HEK293T (cell line): ENCODE results near the gene MCRIP2.

Experiments
- CTCF ChIA-PET: fragments of 350-600 bp; formaldehyde crosslinking; extraction: SDS; loops from one replicate; lab custom pipeline; 2021; ENCODE audit warnings: antibody characterized with exemption, inconsistent platforms; lab: Yijun Ruan, JAX
- POLR2A ChIA-PET: fragments of 350-600 bp; formaldehyde crosslinking; extraction: SDS; loops from one replicate; lab custom pipeline; 2020; ENCODE audit warnings: antibody characterized with exemption, inconsistent platforms; lab: Yijun Ruan, JAX
- DNase-seq: peaks from one replicate; pipeline ENCODE4 v3.0.0; 2012; ENCODE audit warnings: mixed read lengths; ENCODE audit errors: extremely low spot score
- ARNT ChIP-seq: fragments of 450-650 bp; IDR thresholded peaks from 2 replicates; pipeline ENCODE4 v1.6.1; 2017; ENCODE audit warnings: mild to moderate bottlenecking
- BHLHE40 ChIP-seq: fragments of 450-650 bp; IDR thresholded peaks from 2 replicates; pipeline ENCODE4 v1.6.1; 2016; ENCODE audit warnings: mild to moderate bottlenecking, moderate library complexity, borderline replicate concordance
- CTBP1 ChIP-seq: fragments of 450-650 bp; IDR thresholded peaks from 2 replicates; pipeline ENCODE4 v1.6.1; 2016; ENCODE audit warnings: borderline replicate concordance
- ELF4 ChIP-seq: fragments of 450-650 bp; IDR thresholded peaks from 2 replicates; pipeline ENCODE4 v1.6.1; 2017; ENCODE audit warnings: antibody characterized with exemption
- FOXA1 ChIP-seq: fragments of 450-650 bp; IDR thresholded peaks from 2 replicates; pipeline ENCODE4 v1.6.1; 2016; ENCODE audit warnings: mild to moderate bottlenecking
- FOXK2 ChIP-seq: fragments of 450-650 bp; IDR thresholded peaks from 2 replicates; pipeline ENCODE4 v1.6.1; 2016; ENCODE audit warnings: mild to moderate bottlenecking
- FOXM1 ChIP-seq: fragments of 450-650 bp; IDR thresholded peaks from 2 replicates; pipeline ENCODE4 v1.6.1; 2017; ENCODE audit warnings: mild to moderate bottlenecking, borderline replicate concordance
- HDGF ChIP-seq: fragments of 450-650 bp; IDR thresholded peaks from 2 replicates; pipeline ENCODE4 v1.6.1; 2017; ENCODE audit warnings: antibody characterized with exemption, borderline replicate concordance
- L3MBTL2 ChIP-seq: fragments of 450-650 bp; conservative IDR thresholded peaks from 2 replicates; pipeline ENCODE4 v1.6.1; 2016; ENCODE audit warnings: mild to moderate bottlenecking
- LEF1 ChIP-seq: fragments of 450-650 bp; IDR thresholded peaks from 2 replicates; pipeline ENCODE4 v1.6.1; 2017; ENCODE audit warnings: mild to moderate bottlenecking, borderline replicate concordance
- NFRKB ChIP-seq: fragments of 450-650 bp; IDR thresholded peaks from 2 replicates; pipeline ENCODE4 v1.6.1; 2016; ENCODE audit warnings: mild to moderate bottlenecking, moderate library complexity
- SP1 ChIP-seq: fragments of 450-650 bp; IDR thresholded peaks from 2 replicates; pipeline ENCODE4 v1.6.1; 2017
- SUZ12 ChIP-seq: fragments of 450-650 bp; IDR thresholded peaks from 2 replicates; pipeline ENCODE4 v1.6.1; 2016; ENCODE audit warnings: mild to moderate bottlenecking
- TARDBP ChIP-seq: fragments of 450-650 bp; IDR thresholded peaks from 2 replicates; pipeline ENCODE4 v1.6.1; 2016
- ZNF384 ChIP-seq: fragments of 450-650 bp; IDR thresholded peaks from 2 replicates; pipeline ENCODE4 v1.6.1; 2016
- TF ChIP-seq, protein P1 (sequence below): fragments of 450-650 bp; IDR thresholded peaks from 2 replicates; pipeline ENCODE4 v1.6.1; 2016

Gene MCRIP2

DNA sequence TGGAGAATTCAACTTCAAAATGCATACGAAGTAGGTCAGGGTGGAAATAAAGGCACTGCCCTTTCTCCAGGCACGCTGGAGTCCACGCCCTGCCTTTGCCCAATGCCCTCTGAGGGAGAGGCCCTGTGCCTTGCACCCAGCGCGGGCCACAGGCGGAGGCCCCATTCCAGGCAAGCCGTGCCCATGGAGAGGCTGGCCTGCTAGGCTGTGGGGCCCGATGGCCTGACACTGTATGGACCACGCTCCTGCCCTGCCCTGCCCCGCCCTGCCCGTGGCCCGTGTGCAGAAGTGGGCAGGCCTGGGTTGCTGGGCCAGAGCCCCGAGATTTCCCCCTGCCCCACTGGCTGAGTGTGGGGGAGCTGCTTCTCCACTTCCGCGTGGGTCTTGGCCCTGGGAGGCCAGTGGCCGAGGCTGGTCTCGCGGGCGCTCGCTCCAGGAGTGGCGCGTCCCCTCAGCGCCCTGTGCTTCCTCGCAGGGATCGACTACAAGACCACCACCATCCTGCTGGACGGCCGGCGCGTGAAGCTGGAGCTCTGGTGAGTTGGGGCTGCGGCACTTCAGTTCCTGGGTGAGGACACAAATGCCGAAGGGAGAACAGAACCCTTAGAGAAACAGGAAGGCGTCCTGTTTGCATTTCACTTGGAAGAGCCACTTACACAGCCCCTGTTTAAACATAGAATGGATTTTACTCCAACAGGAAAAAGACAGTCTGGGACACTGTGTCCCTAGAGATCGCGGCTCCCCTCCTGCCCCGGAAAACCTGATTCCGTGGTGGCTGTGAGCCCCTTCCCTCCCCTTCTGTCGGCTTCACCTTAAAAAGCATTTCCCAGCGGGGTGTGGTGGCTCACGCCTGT, 24.7 kb upstream of the MCRIP2 start:
- POLR2A ChIA-PET: no interaction called here
- no peak for DNase-seq
- no peak for TF ChIP-seq FOXM1
- no peak for TF ChIP-seq SP1
- TF ChIP-seq, protein P1, sequence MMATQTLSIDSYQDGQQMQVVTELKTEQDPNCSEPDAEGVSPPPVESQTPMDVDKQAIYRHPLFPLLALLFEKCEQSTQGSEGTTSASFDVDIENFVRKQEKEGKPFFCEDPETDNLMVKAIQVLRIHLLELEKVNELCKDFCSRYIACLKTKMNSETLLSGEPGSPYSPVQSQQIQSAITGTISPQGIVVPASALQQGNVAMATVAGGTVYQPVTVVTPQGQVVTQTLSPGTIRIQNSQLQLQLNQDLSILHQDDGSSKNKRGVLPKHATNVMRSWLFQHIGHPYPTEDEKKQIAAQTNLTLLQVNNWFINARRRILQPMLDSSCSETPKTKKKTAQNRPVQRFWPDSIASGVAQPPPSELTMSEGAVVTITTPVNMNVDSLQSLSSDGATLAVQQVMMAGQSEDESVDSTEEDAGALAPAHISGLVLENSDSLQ: no peak
- no peak for TF ChIP-seq CTBP1
- TF ChIP-seq ELF4: no peak
- CTCF ChIA-PET: no interaction called here

DNA sequence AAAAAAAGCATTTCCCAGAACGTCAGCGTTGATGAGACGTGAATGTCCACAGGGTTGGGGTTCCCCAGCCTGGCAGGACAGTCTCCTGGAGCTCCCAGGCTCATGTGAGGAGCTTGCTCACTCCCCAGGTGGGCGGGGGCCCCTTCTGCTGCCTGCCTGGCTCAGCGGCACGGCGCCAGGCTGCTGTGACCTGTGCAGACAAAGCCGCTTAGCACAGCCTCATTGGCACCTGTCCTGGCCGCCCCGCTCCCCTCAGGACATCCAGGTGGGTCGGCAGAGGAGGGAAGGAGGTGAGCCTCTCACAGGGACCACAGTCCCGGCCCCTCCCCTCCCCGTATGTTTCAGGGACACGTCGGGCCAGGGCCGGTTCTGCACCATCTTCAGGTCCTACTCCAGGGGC, 23.8 kb upstream of the MCRIP2 start:
- POLR2A ChIA-PET: no interaction called here
- no peak for DNase-seq

DNA sequence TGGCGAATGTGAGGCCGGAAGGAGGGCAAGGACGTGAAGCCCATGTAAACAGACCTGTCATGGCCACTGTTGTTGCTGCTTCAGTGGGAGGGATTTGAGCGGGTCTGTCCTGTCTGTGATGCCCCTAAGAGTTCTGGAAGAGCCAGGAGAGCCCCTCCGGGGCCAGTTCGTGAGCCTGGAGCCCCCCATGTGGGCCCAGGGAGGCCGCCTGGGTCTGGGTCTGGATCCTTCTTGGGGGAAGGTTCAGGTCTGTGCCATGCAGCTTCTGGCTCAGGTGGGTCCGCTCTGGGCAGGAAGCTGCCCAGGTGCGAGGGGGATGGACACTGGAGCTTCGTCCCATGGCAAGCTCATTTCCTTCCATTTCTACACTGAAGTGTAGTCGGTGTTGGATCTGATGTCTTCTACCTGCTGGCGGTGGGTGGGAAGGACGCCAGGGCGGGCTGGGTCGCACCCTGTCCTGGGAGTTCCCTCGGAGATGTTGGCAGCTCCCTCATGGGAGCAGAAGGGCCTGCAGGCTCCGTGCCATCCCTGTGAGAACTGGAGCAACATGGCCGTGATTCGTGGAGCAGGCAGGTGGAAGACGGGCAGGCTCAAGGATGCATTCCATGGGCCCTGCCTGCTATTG, 22.0 kb upstream of the MCRIP2 start:
- ChIA-PET CTCF (interaction anchor here (0.6 kb wide), 1 partner anchor 244 kb away, joined by 3 read pairs; no protein-coding TSS in a partner anchor), POLR2A (no interaction called here)
- no peak for TF ChIP-seq L3MBTL2
- no peak for TF ChIP-seq ARNT
- no peak for TF ChIP-seq CTBP1
- no peak for TF ChIP-seq LEF1
- no peak for TF ChIP-seq SUZ12
- no peak for TF ChIP-seq FOXK2
- TF ChIP-seq FOXM1: no peak
- no peak for TF ChIP-seq NFRKB
- TF ChIP-seq TARDBP: no peak
- TF ChIP-seq FOXA1: no peak
- no peak for TF ChIP-seq SP1
- no peak for TF ChIP-seq ELF4
- TF ChIP-seq, protein P1: no peak
- no peak for TF ChIP-seq HDGF
- no peak for DNase-seq

More for the DNA sequence above, 23.8 kb upstream of the MCRIP2 start:
- no peak for TF ChIP-seq FOXM1
- CTCF ChIA-PET: no interaction called here

DNA sequence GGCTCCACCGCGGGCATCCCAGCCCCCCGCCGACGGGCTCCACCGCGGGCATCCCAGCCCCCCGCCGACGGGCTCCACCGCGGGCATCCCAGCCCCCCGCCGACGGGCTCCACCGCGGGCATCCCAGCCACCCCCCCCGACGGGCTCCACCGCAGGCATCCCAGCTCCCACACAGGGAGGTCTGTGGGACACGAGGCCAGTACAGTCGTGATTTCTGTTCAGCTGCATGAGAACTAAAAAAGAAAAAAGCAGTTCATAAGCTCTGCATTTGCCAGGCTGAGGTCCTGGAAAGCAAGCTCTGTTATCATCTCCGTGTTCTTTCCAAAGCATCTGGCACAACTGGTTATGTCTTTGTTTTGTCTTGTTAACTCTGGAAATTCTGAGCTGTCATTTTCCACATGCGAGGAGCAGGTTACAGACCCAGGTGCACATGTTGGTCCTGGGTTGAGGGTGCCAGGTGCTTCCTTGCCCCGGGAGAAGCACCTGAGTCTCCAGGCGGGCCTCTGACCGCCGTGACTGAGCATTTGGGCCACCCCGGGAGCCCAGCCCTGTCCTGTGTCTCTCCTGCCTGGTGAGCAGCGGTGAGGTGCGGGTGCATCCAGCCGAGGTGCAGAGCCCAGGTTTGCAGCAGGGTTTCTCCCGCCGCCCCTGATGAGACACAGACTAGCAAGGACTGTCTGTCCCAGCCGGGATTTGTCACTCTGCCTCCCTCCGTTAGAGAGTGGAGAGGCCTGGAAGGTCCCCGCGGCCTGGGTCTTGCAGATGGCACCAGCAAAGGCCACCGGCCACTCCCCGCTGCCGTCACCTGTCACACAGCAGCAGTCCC, 20.7 kb upstream of the MCRIP2 start:
- ChIA-PET POLR2A (interaction anchor here (1.3 kb wide), 1 partner anchor 29 kb away, joined by 4 read pairs; the partner anchor contains the start of gene WDR90), CTCF (interaction anchor here (2.0 kb wide), 1 partner anchor 11 kb away, joined by 6 read pairs; no protein-coding TSS in a partner anchor)
- TF ChIP-seq BHLHE40 (no peak), LEF1 (no peak), NFRKB (no peak), ARNT (no peak), TARDBP (no peak), HDGF (no peak)
- no peak for DNase-seq

DNA sequence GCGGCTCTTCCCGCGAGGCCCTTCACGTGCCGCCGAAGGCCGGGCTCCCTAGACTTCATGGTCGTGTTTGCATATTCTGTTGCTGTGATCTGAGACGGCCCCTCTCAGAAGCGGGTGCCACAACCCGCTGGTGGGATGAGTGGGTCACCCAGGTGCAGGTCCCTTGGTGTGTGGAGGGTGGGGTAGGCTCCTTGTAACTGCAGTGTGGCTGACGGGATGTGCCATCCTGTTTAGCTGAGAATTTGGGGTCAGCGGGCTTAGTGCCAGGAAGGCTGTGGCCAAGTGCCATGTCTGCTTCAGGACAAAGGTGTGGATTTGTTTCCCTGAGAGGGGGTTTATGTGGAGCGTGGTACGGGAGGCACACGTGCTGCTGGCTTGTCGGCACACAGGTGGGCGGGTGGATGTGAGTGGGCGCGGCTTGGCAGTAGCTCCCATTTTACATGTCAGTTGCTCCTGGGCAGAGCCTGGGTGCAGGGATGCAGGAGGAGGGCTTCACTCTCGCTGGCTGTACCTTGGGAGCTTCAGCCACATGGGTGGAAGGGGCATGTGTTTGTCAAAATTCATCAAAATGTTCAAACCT, 20.0 kb upstream of the MCRIP2 start:
- CTCF ChIA-PET: interaction anchor here (1.0 to 2.0 kb wide), 3 partner anchors 12 to 20 kb away, joined by 4 to 6 read pairs (median 5); no protein-coding TSS in a partner anchor

More for the DNA sequence above, 20.0 kb upstream of the MCRIP2 start:
- no peak for DNase-seq
- no peak for TF ChIP-seq ELF4
- no peak for TF ChIP-seq NFRKB
- TF ChIP-seq FOXA1: no peak
- TF ChIP-seq SP1: no peak
- no peak for TF ChIP-seq FOXK2
- TF ChIP-seq ARNT: no peak
- TF ChIP-seq TARDBP: no peak
- no peak for TF ChIP-seq FOXM1
- no peak for TF ChIP-seq L3MBTL2
- no peak for TF ChIP-seq ZNF384
- no peak for TF ChIP-seq LEF1
- TF ChIP-seq, protein P1: no peak
- TF ChIP-seq CTBP1: no peak
- no peak for TF ChIP-seq BHLHE40
- no peak for TF ChIP-seq SUZ12
- TF ChIP-seq HDGF: no peak
- POLR2A ChIA-PET: interaction anchor here (1.2 to 1.3 kb wide), 2 partner anchors 15 to 28 kb away, joined by 4 read pairs; partner anchors contain the start of genes METTL26 and WDR90
